HL-60 (cell line): ENCODE measurements around the gene PPM1E.

Experiments used
- DNase-seq, 2 experiments: peaks; one replicate each; pipeline ENCODE4 v3.0.0-alpha.2; 2010 to 2020; ENCODE audit warnings: low read depth in 1 of 2, low spot score in 1 of 2
- H3K27ac ChIP-seq: fragments of 250-450 bp; sonication (Bioruptor Pico); replicated peaks from 2 replicates; pipeline ENCODE4 v1.5.1; 2020; ENCODE audit warnings: mild to moderate bottlenecking, moderate library complexity
- H3K27me3 ChIP-seq: fragments of 250-450 bp; sonication (Bioruptor Pico); 2 replicates; pipeline ENCODE4 v1.5.1; 2021; ENCODE audit warnings: mild to moderate bottlenecking, moderate library complexity; ENCODE audit not compliant: insufficient read depth, poor library complexity, severe bottlenecking
- H3K4me3 ChIP-seq: replicated peaks from 2 replicates; pipeline ENCODE4 v1.5.1; 2011; ENCODE audit warnings: mild to moderate bottlenecking, control low read depth, low read length; ENCODE audit not compliant: insufficient read depth
- CTCF ChIP-seq: IDR thresholded peaks from one replicate; pipeline ENCODE4 v1.5.1; 2011; ENCODE audit warnings: low read length, control low read depth, inconsistent platforms; ENCODE audit not compliant: insufficient read depth
- GABPA ChIP-seq: IDR thresholded peaks from 2 replicates; pipeline ENCODE4 v1.6.1; 2012; ENCODE audit warnings: low read depth
- POLR2AphosphoS5 ChIP-seq: IDR thresholded peaks from 2 replicates; pipeline ENCODE4 v1.6.1; 2012; ENCODE audit warnings: low read depth
- SPI1 ChIP-seq: IDR thresholded peaks from 2 replicates; pipeline ENCODE4 v1.6.1; 2012; ENCODE audit warnings: low read depth, mild to moderate bottlenecking, borderline replicate concordance
- TF ChIP-seq, protein P1 (sequence below): IDR thresholded peaks from 2 replicates; pipeline ENCODE4 v1.6.1; 2012; ENCODE audit warnings: low read depth; ENCODE audit not compliant: insufficient replicate concordance

The PPM1E gene

GRCh38 chr17:58865301-58865700 lies 109.6 kb downstream of the PPM1E start:
- no peak for DNase-seq

GRCh38 chr17:58870747-58871146 lies 115.1 kb downstream of the PPM1E start:
- TF ChIP-seq CTCF (no peak), GABPA (no peak), SPI1 (no peak), POLR2AphosphoS5 (no peak)
- TF ChIP-seq, protein P1, sequence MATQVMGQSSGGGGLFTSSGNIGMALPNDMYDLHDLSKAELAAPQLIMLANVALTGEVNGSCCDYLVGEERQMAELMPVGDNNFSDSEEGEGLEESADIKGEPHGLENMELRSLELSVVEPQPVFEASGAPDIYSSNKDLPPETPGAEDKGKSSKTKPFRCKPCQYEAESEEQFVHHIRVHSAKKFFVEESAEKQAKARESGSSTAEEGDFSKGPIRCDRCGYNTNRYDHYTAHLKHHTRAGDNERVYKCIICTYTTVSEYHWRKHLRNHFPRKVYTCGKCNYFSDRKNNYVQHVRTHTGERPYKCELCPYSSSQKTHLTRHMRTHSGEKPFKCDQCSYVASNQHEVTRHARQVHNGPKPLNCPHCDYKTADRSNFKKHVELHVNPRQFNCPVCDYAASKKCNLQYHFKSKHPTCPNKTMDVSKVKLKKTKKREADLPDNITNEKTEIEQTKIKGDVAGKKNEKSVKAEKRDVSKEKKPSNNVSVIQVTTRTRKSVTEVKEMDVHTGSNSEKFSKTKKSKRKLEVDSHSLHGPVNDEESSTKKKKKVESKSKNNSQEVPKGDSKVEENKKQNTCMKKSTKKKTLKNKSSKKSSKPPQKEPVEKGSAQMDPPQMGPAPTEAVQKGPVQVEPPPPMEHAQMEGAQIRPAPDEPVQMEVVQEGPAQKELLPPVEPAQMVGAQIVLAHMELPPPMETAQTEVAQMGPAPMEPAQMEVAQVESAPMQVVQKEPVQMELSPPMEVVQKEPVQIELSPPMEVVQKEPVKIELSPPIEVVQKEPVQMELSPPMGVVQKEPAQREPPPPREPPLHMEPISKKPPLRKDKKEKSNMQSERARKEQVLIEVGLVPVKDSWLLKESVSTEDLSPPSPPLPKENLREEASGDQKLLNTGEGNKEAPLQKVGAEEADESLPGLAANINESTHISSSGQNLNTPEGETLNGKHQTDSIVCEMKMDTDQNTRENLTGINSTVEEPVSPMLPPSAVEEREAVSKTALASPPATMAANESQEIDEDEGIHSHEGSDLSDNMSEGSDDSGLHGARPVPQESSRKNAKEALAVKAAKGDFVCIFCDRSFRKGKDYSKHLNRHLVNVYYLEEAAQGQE: no peak
- no peak for DNase-seq
- peaks cover 3% of the 10 kb centered on the region for H3K27me3 ChIP-seq

More at GRCh38 chr17:58865301-58865700, 109.6 kb downstream of the PPM1E start:
- H3K27ac ChIP-seq: no peak overlapping the region
- TF ChIP-seq GABPA (no peak), CTCF (no peak), POLR2AphosphoS5 (no peak), SPI1 (no peak)
- TF ChIP-seq, protein P1: no peak
- H3K27me3 ChIP-seq: no peaks in the 10 kb centered on the region
- no peak overlapping the region for H3K4me3 ChIP-seq

GRCh38 chr17:58873926-58874325 lies 118.3 kb downstream of the PPM1E start:
- TF ChIP-seq, protein P1: no peak
- no peak for TF ChIP-seq CTCF
- no peak for TF ChIP-seq POLR2AphosphoS5
- TF ChIP-seq SPI1: no peak
- TF ChIP-seq GABPA: no peak
- Histone ChIP-seq H3K27me3 (peaks cover 3% of the 10 kb centered on the region), H3K4me3 (no peak overlapping the region), H3K27ac (no peak overlapping the region)
- DNase-seq: no peak

More at GRCh38 chr17:58870747-58871146, 115.1 kb downstream of the PPM1E start:
- no peak overlapping the region for H3K27ac ChIP-seq
- H3K4me3 ChIP-seq: no peak overlapping the region
